Upper lobe of left lung (tissue), 4 donors: ENCODE measurements around the gene GART.

Experiments
- CTCF ChIP-seq, 6 experiments: fragments of 450-650 bp in 4 of 6; fragments of 200-600 bp in 2 of 6; sonication (generic) in 2 of 6; IDR thresholded peaks; one replicate each; pipeline ENCODE4 v1.5.1; 2016 to 2019; ENCODE audit warnings: antibody characterized with exemption in 6 of 6
- EP300 ChIP-seq, 4 donors: sonication (generic); formaldehyde crosslinking; IDR thresholded peaks; one replicate each; pipeline ENCODE4 v1.5.1; 2017; ENCODE audit warnings: antibody characterized with exemption in 4 of 4, control low read depth in 2 of 4
- POLR2AphosphoS5 ChIP-seq, 2 donors: sonication (generic); formaldehyde crosslinking; IDR thresholded peaks; one replicate each; pipeline ENCODE4 v1.5.1; 2017; ENCODE audit warnings: antibody characterized with exemption in 2 of 2

- TF ChIP-seq CTCF (IDR thresholded peaks at IDR 0.05) (no peak), POLR2AphosphoS5 (IDR thresholded peaks at IDR 0.05) (no peak), EP300 (IDR thresholded peaks at IDR 0.05) (no peak)
Observed at GRCh38 chr21:33578214-33578613, 36.3 kb upstream of the GART start.
